Pancreas (tissue), 10 donors: ENCODE results near the gene WWTR1. TPM values are rescaled to one million over a fixed set of nuclear protein-coding genes. Genes with fewer than 3 reads are reported as not detected.

Experiments used
- ATAC-seq, 4 donors: fragments of 200-7000 bp; cut with Tn5 transposase; one replicate each; pipeline versions ENCODE4 v1.8.0 to v1.9.1; 2020; ENCODE audit warnings: mild to moderate bottlenecking in 4 of 4, moderate library complexity in 4 of 4
- DNase-seq, 6 donors: peaks; one replicate each; pipeline ENCODE4 v3.0.0-alpha.2; 2020
- FAIRE-seq: peaks from 2 replicates; lab custom pipeline; 2012; peaks lifted over from hg19 to GRCh38; lab: Jason Lieb, UNC
- H3K27ac ChIP-seq, 4 donors: fragments of 200-600 bp; sonication (generic); 1 replicate in 3 of 4; 2 replicates in 1 of 4; pipeline versions ENCODE4 v1.5.0 to v1.8.0; 2020
- H3K27me3 ChIP-seq, 4 donors: fragments of 200-600 bp; one replicate each; pipeline ENCODE4 v1.8.0; 2021
- H3K36me3 ChIP-seq, 3 donors: fragments of 200-600 bp; sonication (generic) in 1 of 3; one replicate each; pipeline versions ENCODE4 v1.5.0 to v1.8.0; 2020 to 2021
- H3K4me1 ChIP-seq, 3 donors: fragments of 200-600 bp; one replicate each; pipeline ENCODE4 v1.8.0; 2021
- H3K4me3 ChIP-seq, 4 donors: fragments of 200-600 bp; sonication (generic) in 2 of 4; one replicate each; pipeline versions ENCODE4 v1.5.0 to v1.8.0; 2020 to 2021
- H3K9me3 ChIP-seq, 4 donors: fragments of 200-600 bp; one replicate each; pipeline ENCODE4 v1.8.0; 2021
- CTCF ChIP-seq, 4 donors: fragments of 200-600 bp; sonication (generic) in 3 of 4; IDR thresholded peaks; one replicate each; pipeline versions ENCODE4 v1.5.0 to v1.8.0; 2021; ENCODE audit warnings: antibody characterized with exemption in 4 of 4
- WGBS, 2 donors: extraction: QIAGEN DNeasy Blood & Tissue Kit; methylation state at CpG; one replicate each; pipeline ENCODE4 v1.1.7; 2013; 5-methylcytosine and 5-hydroxymethylcytosine counted together
- intact Hi-C, 3 donors: fragments of 100-400 bp; cut with DNase I; formaldehyde crosslinking; loops; one replicate each; pipeline versions ENCODE4 v1.11.1 to v1.14.2; 2022
- polyA plus RNA-seq, 2 donors: library from polyadenylated mRNA; stranded (reverse); fragments of 200-250 nt; gene quantifications; one replicate each; pipeline ENCODE4 v1.2.3, GENCODE V29; 2013
- total RNA-seq, 6 donors: library from RNA; stranded (reverse); fragmentation: NEBNext Ultra II Directional in 4 of 6; extraction: Animal tissue kit (Norgen Biotek cat#: 25700) in 4 of 6; gene quantifications; one replicate each; pipeline versions ENCODE4 v1.2.1 to v1.2.4, GENCODE V29; 2021 to 2023
- donor health status: healthy with polysubstance abuse.
- donor health status: DM: no; HTN: no; CAD: no; lungs with moderate emphysema.
- donor health status: DM: no; HTN: no; CAD: no.
- donor health status: control.
- donor health status: control.
- donor health status: Bipolar disorder and iron deficiency.
- donor health status: DM: yes; HTN: yes; CAD: no.
- donor health status: DM: no; HTN: no; CAD: no.
- donor health status: DM: no; HTN: no; CAD: no.
- donor health status: DM: yes; HTN: yes; CAD: no.

Gene WWTR1
- total and polyA plus RNA-seq, 8 donors, result 18.9 to 47.0 (median 23.7) TPM

- peak in 1 of 4 donors; percentile 20 for TF ChIP-seq CTCF (IDR thresholded peaks at IDR 0.05)
These were observed 170.1 kb downstream of the WWTR1 start for GRCh38 chr3:149487598-149488197.

DNA sequence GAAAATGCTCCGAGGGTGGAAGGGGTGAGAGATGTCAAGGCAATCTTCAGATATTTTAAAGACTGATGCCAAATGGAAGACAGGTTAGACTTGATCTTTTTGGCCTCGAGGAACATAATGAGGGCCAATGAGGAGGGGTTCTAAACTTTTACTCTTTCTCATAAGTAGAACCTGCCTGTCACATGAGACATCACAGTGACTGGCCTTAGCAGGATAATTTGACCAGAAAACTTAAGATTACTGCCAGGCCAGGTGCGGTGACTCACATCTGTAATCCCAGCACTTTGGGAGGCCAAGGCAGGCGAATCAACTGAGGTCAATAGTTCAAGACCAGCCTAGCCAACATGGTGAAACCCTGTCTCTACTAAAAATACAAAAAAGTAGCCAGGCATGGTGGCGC is 171.1 kb downstream of the WWTR1 start:
- FAIRE-seq, result no peak

More at GRCh38 chr3:149487598-149488197, 170.1 kb downstream of the WWTR1 start:
- intact Hi-C loops, result no loop called here
- ATAC-seq (peak in 3 of 4 donors; percentile 21 to 53 (median 51)), FAIRE-seq (no peak), DNase-seq (peak in 1 of 6 donors; percentile 42)
- Histone ChIP-seq H3K9me3 (no peaks in the 10 kb centered on the region), H3K4me1 (no peaks in the 10 kb centered on the region), H3K4me3 (no peak overlapping the region), H3K27me3 (no peaks in the 10 kb centered on the region), H3K27ac (no peak overlapping the region), H3K36me3 (peaks cover 0 to 9% (median 0%) of the 10 kb centered on the region in 3 donors)
- 61% methylated on average over 6 of the region's 6 CpGs for WGBS, 2 donors

GRCh38 chr3:149481491-149481890 is 176.3 kb downstream of the WWTR1 start:
- intact Hi-C loops, result no loop called here
- ATAC-seq, result no peak
- DNase-seq, result no peak
- Histone ChIP-seq H3K27me3 (no peaks in the 10 kb centered on the region), H3K4me3 (no peak overlapping the region), H3K4me1 (peaks cover 8 to 9% (median 8%) of the 10 kb centered on the region in 3 donors), H3K9me3 (no peaks in the 10 kb centered on the region), H3K27ac (no peak overlapping the region), H3K36me3 (no peaks in the 10 kb centered on the region)
- no peak for FAIRE-seq
- WGBS, 2 donors, result 69 to 78% methylated on average over 2 of the region's 2 CpGs
- no peak for TF ChIP-seq CTCF (IDR thresholded peaks at IDR 0.05)

More for the DNA sequence above, 171.1 kb downstream of the WWTR1 start:
- TF ChIP-seq CTCF (IDR thresholded peaks at IDR 0.05), result no peak
- WGBS, 2 donors, result 80 to 86% methylated on average over 5 of the region's 5 CpGs
- Histone ChIP-seq H3K27me3 (no peaks in the 10 kb centered on the region), H3K4me1 (no peaks in the 10 kb centered on the region), H3K36me3 (peaks cover 0 to 9% (median 0%) of the 10 kb centered on the region in 3 donors), H3K4me3 (no peak overlapping the region), H3K27ac (no peak overlapping the region), H3K9me3 (no peaks in the 10 kb centered on the region)
- no peak for ATAC-seq
- intact Hi-C loops, result no loop called here
- no peak for DNase-seq

- intact Hi-C loops, result no loop called here
These were observed 176.8 kb downstream of the WWTR1 start for GRCh38 chr3:149481056-149481455.

More at GRCh38 chr3:149481056-149481455, 176.8 kb downstream of the WWTR1 start:
- no peak overlapping the region for H3K4me3 ChIP-seq
- WGBS, 2 donors, result 74 to 76% methylated on average over 3 of the region's 3 CpGs
- no peak for ATAC-seq
- H3K9me3 ChIP-seq, result no peaks in the 10 kb centered on the region
- TF ChIP-seq CTCF (IDR thresholded peaks at IDR 0.05), result no peak
- H3K27ac ChIP-seq, result no peak overlapping the region
- DNase-seq, result no peak
- H3K27me3 ChIP-seq, result no peaks in the 10 kb centered on the region
- H3K4me1 ChIP-seq, result peaks cover 8 to 9% (median 8%) of the 10 kb centered on the region in 3 donors
- no peak for FAIRE-seq
- H3K36me3 ChIP-seq, result no peaks in the 10 kb centered on the region
